CD4-positive, alpha-beta T cell treated with Interleukin-10 for 1 hour (primary cell): ENCODE data around the gene TSPAN13.
A peak's percentile ranks its signal among the peaks of the same experiment; 100 is the strongest.

Experiments used
- DNase-seq: peaks from one replicate; pipeline ENCODE4 v3.0.0-alpha.2; 2020

Gene TSPAN13

GRCh38 chr7:16753102-16753931 lies at the start of gene TSPAN13:
TSS of gene TSPAN13 (plus strand) at chr7:16753755. CDS start at chr7:16753968, 213 bp downstream.
- peak; percentile 52 for DNase-seq

- no peak for DNase-seq
These were observed 45.0 kb upstream of the TSPAN13 start for GRCh38 chr7:16708511-16708910.

GRCh38 chr7:16708980-16709379 lies 44.6 kb upstream of the TSPAN13 start:
- no peak for DNase-seq

DNA sequence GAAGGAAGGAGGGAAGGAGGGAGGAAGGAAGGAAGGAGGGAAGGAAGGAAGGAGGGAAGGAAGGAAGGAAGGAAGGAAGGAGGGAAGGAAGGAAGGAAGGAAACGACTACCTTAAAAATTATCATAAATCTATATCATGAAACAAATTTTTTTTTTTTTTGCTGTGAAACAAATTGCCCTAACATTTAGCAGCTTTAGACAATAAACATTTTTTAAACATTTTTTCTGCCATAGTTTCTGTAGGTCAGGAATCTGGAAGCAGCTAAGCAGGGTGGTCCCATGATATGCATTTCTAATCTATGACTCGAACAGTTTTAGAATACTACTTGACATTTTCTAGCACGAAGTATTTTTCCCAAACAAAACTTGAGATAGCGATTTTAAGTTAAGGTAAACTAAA lies 42.9 kb upstream of the TSPAN13 start:
- DNase-seq: no peak

- no peak for DNase-seq
These were observed 41.8 kb upstream of the TSPAN13 start for GRCh38 chr7:16711730-16712129.

DNA sequence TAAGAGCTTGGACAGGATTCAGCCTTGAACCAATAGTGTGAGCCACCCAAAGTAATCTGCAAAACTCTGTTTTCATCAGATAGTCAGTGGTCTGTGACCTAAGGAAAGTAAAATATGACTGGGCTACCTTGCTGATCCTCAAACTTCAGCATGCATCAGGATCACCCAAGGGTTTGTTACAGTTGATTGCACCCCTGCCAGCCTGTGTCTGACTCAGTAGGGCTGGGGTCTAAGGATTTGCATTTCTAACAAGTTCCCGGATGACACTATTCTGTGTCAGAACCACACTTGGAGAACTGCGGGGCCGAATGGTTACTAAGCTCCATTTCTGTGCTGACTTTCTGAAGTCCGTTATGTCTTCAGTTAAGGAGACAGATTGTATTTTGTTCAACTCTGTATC lies 40.6 kb upstream of the TSPAN13 start:
- no peak for DNase-seq

- no peak for DNase-seq
These were observed 37.6 kb upstream of the TSPAN13 start for GRCh38 chr7:16715928-16716327.

GRCh38 chr7:16718111-16718656 lies 35.4 kb upstream of the TSPAN13 start:
- DNase-seq: no peak

DNA sequence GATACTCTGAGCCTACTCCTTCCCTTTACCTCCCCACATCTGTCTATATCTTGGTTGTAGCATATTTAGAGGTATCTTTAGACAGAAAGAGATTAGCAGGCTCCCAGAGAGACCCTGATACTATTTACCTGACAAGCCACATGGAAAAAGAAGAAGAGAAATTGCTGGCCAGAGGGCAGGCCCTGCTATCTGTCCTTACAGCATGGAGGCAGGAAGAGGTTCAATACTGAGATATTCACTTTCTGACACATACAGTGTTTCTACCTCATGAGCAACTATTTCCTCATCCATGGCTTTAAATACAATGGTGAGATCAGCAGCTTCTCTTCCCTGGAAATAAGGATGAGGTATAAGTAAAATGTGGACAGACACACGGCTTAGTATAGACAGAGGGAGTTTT lies 33.9 kb upstream of the TSPAN13 start:
- no peak for DNase-seq

GRCh38 chr7:16721541-16721940 lies 32.0 kb upstream of the TSPAN13 start:
- DNase-seq: no peak

- DNase-seq: no peak
These were observed 29.2 kb upstream of the TSPAN13 start for GRCh38 chr7:16724344-16724743.

DNA sequence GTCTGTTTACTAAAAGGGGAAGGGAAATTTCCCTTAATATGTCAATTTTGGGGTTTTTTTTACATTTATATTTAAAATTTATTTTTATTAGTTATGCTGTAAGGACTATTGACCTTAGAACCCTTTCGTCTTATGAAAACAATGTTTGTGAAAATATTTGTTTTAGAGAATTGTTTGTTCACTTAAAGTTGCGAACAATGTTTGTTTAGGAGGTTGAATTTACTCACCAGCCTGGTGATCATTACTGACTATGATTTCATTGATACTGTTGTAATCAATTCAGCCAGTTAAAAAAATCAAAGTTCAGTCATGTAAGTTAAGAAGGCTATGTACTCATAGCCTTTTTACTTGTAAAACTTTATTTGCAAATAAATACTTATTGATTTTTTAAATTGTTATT lies 27.4 kb upstream of the TSPAN13 start:
- DNase-seq: no peak

- DNase-seq: no peak
These were observed 25.8 kb upstream of the TSPAN13 start for GRCh38 chr7:16727736-16728135.

DNA sequence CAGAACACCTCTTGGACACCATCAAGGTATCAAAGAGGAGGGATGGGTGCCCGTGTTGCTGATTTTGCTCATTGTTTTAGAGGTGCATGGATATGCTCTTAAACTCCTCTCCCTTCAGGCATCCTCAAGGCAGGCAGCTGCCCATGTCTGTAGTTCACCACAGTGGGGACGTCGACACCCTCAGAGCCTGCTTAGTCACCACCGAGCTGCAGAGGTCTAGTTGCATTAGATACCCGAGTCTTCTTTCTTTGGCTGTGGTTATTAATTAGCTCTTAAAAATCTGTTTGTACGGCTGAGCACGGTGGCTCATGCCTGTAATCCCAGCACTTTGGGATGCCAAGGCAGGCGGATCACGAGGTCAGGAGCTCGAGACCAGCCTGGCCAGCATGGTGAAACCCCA lies 24.7 kb upstream of the TSPAN13 start:
- DNase-seq: no peak

DNA sequence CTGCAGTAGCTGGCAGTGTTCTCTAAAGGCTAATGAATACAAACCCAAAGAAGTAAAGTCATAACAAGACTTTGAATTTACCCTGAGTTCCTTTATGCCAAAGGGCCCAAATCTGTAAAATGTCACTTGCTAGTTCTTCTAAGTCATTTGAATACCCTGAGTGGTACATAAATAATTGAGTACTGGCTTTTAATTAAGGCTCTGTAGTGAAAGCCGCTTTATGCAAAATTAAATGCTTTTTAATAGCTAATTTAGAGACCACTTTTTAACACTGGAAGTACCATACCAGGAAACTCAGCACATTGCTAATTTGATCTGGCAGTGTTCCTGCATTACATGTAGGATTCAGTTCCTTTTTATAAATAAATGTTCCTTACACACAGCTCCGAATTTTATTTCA lies 24.0 kb upstream of the TSPAN13 start:
- no peak for DNase-seq

GRCh38 chr7:16730937-16731336 lies 22.6 kb upstream of the TSPAN13 start:
- DNase-seq: no peak

- no peak for DNase-seq
These were observed 20.7 kb upstream of the TSPAN13 start for GRCh38 chr7:16732828-16733227.

- no peak for DNase-seq
These were observed 19.3 kb upstream of the TSPAN13 start for GRCh38 chr7:16734148-16734726.

DNA sequence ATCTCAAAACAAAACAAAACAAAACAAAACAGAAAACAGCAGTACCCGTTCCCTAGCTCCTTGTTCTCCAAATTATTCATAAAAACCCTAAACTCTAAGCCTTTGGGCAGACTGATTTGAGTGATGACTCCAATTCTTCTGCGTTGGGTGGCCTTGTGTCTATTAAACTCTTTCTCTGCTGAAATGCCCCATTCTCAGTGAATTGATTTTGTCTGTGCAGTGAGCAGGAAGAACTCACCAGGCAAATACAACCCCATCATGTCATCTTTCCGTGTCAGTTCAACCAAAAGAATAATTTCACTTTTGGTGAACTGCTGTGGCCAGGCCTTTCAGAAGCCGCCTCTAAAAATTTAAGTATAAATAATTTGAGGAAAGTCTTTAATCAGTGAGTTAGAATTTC lies 18.5 kb upstream of the TSPAN13 start:
- no peak for DNase-seq

GRCh38 chr7:16738011-16738688 lies 15.4 kb upstream of the TSPAN13 start:
- no peak for DNase-seq

DNA sequence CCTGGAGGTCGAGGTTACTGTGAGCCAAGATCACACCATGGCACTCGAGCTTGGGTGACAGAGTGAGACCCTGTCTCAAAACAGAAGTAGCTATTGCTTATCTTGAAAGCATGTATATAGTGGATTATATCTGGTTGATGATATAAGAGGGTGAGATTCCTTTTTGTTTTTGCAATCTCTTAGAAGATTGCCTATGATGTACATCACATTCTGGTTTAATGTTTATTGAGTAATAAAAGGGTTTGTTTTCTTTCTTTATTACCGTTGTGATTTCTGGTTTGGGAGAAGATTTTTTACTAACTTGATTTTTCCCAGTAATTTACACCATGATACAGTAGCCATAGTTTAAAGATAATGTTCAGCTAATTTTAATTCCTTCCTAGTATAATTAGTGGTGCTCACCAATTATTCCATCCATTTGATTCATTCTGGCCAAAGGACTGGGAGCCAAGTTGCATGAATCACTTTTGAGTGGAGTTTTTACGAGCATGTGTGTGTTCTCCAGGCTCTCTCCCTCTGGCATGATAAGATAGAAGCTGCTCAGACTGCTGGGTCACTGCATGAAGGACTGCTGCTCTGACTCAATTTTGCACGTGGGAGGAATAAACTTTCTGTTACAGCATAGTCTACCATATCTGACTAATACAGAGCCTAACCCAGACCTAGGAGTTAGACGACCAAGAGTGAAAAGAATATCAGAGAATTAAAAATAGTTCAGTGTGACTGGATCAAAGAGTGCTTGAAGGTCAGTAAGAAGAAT lies 13.5 kb upstream of the TSPAN13 start:
- no peak for DNase-seq

GRCh38 chr7:16740623-16740953 lies 13.0 kb upstream of the TSPAN13 start:
- no peak for DNase-seq

DNA sequence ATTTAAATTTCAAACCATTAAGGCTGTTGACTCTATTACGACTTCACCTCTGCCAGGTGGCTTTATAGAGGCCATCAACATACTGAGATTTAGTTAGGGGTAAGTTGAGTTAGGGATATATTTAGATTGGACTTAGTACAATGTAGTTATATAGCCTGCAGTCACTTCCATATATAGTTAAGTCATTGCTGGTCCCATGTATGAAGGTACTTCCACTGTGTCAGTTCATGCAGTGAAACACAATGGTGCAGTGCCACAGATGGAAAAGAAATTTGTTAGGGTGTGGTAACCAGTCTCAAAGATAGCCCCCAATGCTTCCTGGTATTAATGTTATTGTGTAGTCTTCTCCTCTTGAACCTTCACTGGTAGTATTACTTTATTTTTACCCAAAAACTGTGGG lies 12.6 kb upstream of the TSPAN13 start:
- no peak for DNase-seq
